ENCODE measurements around the gene CEACAM20.
"Not testable (repeated sequence)": the region's sequence is repeated elsewhere in the genome, so short reads cannot be mapped to it uniquely, and the experiment has no call there.

Gene CEACAM20

GRCh38 chr19:44476559-44477408 lies 52.7 kb downstream of the CEACAM20 start:
- peak; percentile 28 for DNase-seq

- DNase-seq = not testable (repeated sequence)
These were observed 60.7 kb downstream of the CEACAM20 start for GRCh38 chr19:44468730-44469129.

- not testable (repeated sequence) for DNase-seq
These were observed 66.7 kb downstream of the CEACAM20 start for GRCh38 chr19:44462600-44463286.
